GM19463 (cell line): ENCODE data around the gene MYBPC2.
"Not testable (repeated sequence)": the region's sequence is repeated elsewhere in the genome, so short reads cannot be mapped to it uniquely, and the experiment has no call there.

ENCODE experiments used
- ATAC-seq: cut with Tn5 transposase; IDR thresholded peaks from one replicate; pipeline ENCODE4 v1.9.1; 2021; ENCODE audit warnings: mild to moderate bottlenecking, moderate library complexity; ENCODE audit not compliant: unreplicated experiment

MYBPC2 gene

GRCh38 chr19:50432221-50433028, at the start of gene MYBPC2:
Gene MYBPC2 (plus strand): TSS chr19:50432892. CDS start chr19:50432954, 62 bp downstream.
- no peak for ATAC-seq

DNA sequence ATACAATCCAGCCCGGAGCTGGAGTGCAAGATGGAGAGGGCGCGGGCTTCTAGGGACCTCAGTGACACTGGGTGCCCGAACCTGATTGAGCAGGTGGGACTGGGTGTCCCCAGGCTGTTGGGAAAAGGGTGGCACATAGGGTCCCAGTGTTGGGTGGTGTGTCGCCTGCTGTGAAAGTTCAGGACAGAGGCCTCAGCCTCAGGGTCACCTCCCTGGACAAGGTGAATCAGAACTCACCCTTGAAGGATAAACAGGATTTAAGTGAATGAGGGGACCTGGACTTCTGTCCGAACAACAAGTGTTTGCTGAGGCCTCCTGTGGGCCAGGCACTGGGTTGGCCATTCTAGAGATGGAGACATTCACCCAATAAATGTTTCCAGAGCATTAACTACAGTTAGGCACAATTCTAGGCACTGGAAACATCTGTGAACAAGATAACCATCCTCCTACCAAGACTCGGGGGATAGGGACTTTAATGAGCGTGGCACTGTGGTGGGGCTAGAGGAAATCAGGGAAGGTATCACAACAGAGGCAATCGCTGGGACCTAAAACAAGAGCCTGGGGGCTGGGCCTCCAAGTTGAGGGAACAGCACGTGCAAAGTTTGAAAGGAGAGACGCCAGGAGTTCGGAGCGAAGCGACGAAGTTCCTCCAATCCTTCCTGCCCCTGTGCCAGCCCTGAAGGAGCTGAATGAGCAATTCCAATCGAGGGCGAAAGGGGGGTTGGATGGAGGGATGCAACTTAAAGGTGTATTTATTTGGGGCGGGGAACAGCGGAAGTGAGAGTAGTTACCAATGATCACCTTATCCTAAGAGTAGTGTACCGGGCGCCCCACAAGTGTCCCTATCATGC, 49.5 kb upstream of the MYBPC2 start:
- ATAC-seq = peak; percentile 16

GRCh38 chr19:50383852-50384684, 48.6 kb upstream of the MYBPC2 start, which contains the start of gene POLD1:
Gene POLD1 (plus strand): TSS chr19:50384347. CDS start chr19:50398852, 14,505 bp downstream.
- ATAC-seq = peak; percentile 87

GRCh38 chr19:50384685-50385535, 47.8 kb upstream of the MYBPC2 start:
- ATAC-seq = no peak

- ATAC-seq = no peak
Observed at GRCh38 chr19:50387176-50387867, 45.4 kb upstream of the MYBPC2 start.

DNA sequence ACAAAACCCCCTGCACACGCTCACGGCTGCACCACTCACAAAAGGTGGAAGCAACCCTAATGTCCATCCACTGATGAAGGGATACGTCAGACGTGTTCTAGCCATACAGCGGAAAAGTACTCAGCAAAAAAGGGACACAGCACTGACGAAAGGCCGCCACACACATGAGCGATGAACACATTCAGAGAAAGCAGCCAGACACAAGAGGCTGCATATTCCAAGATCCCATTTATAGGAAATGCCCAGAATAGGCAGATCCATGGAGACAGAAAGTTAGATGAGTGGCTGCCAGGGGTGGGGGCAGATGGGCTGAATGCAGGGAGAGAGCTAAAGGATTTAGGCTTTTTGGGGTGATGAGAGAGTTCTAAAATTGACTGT, 44.8 kb upstream of the MYBPC2 start:
- ATAC-seq = no peak

DNA sequence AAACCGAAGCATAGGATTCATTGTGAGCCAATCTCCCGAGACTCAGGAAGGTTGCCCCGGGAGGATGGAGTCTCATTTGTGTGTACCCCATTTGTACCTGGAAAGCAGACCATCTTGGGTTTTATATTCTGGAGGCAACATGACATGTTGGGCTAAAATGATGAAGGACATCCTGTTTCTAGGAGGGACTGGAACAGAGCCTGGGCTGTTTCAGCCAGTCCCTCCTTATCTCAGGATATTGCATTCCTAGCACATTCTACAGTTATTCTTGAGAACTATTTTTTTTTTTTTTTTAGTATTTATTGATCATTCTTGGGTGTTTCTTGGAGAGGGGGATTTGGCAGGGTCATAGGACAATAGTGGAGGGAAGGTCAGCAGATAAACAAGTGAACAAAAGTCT, 42.4 kb upstream of the MYBPC2 start:
- ATAC-seq = not testable (repeated sequence)

GRCh38 chr19:50390952-50391351, 41.7 kb upstream of the MYBPC2 start:
- not testable (repeated sequence) for ATAC-seq

GRCh38 chr19:50392759-50393158, 39.9 kb upstream of the MYBPC2 start:
- ATAC-seq = no peak

- ATAC-seq = no peak
Observed at GRCh38 chr19:50393589-50393988, 39.1 kb upstream of the MYBPC2 start.

GRCh38 chr19:50394017-50394416, 38.7 kb upstream of the MYBPC2 start:
- no peak for ATAC-seq

DNA sequence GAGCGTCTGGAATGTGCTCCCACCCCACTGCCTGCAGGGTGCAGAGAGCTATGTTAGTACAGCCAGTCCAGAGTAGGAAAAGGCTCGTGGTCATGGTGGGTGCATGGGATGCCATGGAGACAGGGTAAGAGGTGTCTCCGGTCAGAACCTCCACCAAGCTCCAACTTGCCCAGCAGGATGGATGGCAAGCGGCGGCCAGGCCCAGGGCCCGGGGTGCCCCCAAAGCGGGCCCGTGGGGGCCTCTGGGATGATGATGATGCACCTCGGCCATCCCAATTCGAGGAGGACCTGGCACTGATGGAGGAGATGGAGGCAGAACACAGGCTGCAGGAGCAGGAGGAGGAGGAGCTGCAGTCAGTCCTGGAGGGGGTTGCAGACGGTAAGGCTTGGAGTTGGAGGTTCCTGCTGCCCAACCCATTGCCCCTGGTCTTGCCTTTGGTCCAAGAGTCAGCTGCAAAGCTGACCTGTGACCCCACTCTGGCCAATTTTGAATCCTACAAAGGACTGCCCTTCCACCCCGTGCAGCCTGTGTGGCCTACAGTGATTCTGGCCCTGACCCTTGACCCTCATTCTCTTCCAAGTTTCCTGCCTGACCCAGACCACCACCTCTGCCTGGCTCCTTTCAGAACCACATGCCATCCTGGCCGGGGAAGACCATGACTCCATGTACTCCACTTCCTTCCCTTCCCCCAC, 33.9 kb upstream of the MYBPC2 start:
- no peak for ATAC-seq

DNA sequence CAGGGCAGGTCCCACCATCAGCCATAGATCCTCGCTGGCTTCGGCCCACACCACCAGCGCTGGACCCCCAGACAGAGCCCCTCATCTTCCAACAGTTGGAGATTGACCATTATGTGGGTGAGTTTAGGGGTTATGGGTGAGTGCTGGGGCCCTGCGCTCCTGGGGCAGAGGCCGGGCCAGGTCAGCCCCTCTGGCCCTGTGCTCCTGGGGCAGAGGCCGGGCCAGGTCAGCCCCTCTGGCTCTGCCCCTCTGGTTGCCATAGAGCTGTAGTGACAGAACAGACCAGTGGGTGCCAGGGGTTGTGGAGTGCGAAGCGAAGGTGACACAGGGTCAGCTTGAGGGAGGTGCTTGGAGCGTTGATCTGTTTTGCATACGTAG, 33.3 kb upstream of the MYBPC2 start:
- ATAC-seq = no peak

DNA sequence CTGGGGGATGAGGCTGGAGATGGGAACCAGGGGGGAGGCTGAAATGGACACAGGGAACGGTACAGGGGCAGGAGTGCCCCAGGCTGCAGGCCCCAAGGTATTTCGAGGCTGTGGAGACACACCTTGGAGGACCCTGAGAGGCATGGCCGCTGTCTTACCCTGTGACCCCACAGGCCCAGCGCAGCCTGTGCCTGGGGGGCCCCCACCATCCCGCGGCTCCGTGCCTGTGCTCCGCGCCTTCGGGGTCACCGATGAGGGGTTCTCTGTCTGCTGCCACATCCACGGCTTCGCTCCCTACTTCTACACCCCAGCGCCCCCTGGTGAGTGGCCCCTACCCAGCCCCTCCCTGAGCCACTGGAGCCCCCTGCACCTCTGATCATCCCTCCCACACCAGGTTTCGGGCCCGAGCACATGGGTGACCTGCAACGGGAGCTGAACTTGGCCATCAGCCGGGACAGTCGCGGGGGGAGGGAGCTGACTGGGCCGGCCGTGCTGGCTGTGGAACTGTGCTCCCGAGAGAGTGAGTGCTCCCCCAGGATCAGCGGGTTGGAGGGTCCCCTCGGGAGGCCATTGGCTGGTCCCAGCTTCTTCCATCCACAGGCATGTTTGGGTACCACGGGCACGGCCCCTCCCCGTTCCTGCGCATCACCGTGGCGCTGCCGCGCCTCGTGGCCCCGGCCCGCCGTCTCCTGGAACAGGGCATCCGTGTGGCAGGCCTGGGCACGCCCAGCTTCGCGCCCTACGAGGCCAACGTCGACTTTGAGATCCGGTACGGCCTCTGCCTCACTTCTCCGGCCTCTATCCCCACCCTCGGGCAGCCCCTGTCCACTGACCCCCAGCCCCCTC, 30.9 kb upstream of the MYBPC2 start:
- no peak for ATAC-seq

- no peak for ATAC-seq
Observed at GRCh38 chr19:50402544-50403301, 30.0 kb upstream of the MYBPC2 start.

DNA sequence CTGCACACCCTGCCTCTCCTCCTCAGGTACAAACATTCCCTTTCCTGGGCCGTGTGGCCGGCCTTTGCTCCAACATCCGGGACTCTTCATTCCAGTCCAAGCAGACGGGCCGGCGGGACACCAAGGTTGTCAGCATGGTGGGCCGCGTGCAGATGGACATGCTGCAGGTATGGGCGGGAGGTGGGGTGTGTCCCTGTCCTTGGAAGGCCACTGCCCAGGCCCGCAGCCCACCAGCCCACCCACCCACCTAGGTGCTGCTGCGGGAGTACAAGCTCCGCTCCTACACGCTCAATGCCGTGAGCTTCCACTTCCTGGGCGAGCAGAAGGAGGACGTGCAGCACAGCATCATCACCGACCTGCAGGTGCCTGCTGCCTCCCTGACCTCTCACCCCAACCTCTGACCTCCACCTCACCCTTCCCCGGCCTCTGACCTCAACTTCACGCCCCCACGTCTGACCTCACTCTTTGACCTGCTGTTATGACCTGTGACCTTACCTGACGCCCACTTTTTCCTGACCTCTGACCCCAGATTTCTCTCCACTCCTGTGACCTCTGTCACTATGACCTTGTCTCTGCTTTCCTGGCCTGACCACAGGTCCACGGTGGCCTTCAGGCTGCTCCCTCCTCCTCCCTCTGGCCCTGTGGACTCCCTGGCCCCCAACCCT, 26.4 kb upstream of the MYBPC2 start:
- ATAC-seq = no peak

GRCh38 chr19:50406829-50407228, 25.9 kb upstream of the MYBPC2 start:
- no peak for ATAC-seq
